ENCODE data around the gene PDC.
"Not testable (repeated sequence)": the region's sequence is repeated elsewhere in the genome, so short reads cannot be mapped to it uniquely, and the experiment has no call there.

PDC gene

DNA sequence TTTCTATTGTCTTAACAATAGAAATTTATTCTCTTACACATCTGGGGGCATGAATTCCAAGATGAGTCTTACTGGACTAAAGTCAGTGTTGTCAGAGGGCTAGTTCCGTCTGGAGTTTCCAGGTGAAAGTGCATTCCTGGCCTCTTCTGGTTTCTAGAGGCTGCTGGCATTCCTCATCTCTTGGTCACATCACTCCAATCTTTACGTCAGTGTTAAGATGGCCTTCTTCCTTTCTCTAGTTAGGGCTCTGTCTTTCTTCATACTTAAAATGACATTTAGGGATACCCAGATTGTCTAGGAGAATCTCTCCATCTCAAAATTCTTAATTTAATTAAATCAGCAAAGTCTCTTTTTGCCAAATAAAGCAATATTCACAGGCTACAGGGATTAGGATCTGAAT is 13.3 kb upstream of the PDC start:
- in situ Hi-C loops (cut with MboI; ENCODE audit: low pct_unique_long_range_greater_than_20kb, low sequenced_read_pairs), result no loop called here
- no peak for DNase-seq

DNA sequence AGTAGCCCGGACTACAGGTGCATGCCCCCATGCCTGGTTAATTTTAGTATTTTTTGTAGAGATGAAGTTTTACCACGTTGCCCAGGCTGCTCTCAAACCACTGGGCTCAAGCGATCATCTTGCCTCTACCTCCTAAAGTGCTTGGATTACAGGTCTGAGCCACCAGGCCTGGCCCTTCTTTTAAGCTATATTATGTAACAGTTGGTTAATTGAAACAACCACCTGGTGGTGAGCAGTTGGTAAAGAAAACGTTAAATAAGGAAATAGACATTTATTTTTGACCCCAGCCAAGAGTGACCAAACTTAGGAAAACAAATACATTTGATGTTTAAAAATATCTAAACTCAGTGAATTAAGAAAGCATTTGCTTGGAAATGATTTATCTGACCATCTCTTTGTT is 12.1 kb upstream of the PDC start:
- DNase-seq, result no peak
- in situ Hi-C loops (cut with MboI; ENCODE audit: low pct_unique_long_range_greater_than_20kb, low sequenced_read_pairs), result no loop called here

DNA sequence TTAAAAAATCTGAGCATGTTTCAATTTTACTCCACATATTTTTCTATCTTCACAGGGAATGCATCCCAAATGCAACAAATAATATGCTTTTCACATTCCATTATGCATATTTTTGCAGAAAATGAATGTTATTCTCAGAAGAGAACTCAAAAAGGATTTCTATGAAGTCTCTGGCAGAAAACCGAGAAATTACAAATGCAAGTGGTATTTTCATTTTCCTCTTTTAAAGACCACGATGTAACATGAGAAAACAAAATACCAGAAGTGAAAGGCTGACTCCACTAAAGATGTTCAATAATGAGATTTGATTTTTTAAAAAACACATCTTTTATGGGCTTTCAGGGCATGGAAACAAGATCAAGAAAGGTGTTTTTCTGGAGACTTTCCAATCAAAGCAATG is 5.0 kb upstream of the PDC start:
- in situ Hi-C loops (cut with MboI; ENCODE audit: low pct_unique_long_range_greater_than_20kb, low sequenced_read_pairs), result no loop called here
- no peak for DNase-seq

DNA sequence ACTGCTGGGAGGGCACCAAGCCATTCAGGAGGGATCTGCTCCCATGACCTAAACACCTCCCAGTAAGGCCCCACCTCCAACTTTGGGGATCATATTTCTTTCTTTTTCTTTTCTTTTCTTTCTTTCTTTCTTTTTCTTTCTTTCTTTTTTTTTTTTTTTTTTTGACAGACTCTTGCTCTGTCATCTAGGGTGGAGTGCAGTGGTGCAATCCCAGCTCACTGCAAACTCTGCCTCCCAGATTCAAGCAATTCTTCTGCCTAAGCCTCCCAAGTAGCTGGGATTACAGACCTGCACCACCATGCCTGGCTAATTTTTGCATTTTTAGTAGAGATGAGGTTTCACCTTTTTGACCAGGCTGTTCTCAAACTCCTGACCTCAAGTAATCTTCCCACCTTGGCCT is 4.6 kb upstream of the PDC start:
- in situ Hi-C loops (cut with MboI; ENCODE audit: low pct_unique_long_range_greater_than_20kb, low sequenced_read_pairs), result not testable (repeated sequence)

DNA sequence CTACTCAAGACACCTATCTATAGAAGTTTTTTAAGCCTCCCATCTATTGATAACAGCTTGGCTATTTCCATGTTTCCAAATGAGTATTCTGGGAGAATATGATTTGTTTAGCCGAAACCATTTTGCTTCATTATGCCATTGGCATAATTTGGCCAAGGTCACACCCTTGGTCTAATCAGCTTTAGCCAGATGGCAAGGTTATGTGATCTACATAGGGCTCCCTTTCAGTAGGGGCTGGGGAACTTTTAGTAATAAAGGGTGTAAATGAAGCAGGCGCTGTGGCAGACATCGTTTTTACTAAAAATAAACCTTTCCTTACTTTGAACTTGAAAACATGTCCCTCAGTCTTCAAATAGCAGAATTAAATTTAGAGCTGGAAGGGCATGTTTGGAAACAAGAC is 3.0 kb upstream of the PDC start:
- no peak for DNase-seq
- in situ Hi-C loops (cut with MboI; ENCODE audit: low pct_unique_long_range_greater_than_20kb, low sequenced_read_pairs), result no loop called here

More for the DNA sequence above, 4.6 kb upstream of the PDC start:
- DNase-seq, result not testable (repeated sequence)

DNA sequence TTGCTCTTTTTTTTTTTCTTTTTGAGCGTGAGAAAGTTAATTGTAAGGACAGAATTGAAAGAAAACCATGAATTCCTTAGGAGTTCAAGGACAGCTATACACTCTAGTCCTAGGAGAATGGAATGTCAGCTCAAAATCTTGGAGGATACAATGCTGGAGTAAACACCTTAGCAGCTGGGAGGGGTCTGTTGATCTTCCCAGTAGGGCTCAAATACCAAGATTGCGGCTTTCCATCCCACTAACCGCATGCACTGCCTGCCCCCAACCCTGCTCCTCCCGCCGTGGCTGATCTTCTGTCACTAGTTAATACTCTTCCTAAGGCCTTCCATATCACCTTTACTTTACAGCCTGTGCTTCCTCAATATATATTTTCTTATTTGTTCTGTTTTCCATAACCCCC is 2.6 kb upstream of the PDC start:
- no peak for DNase-seq
- in situ Hi-C loops (cut with MboI; ENCODE audit: low pct_unique_long_range_greater_than_20kb, low sequenced_read_pairs), result no loop called here

DNA sequence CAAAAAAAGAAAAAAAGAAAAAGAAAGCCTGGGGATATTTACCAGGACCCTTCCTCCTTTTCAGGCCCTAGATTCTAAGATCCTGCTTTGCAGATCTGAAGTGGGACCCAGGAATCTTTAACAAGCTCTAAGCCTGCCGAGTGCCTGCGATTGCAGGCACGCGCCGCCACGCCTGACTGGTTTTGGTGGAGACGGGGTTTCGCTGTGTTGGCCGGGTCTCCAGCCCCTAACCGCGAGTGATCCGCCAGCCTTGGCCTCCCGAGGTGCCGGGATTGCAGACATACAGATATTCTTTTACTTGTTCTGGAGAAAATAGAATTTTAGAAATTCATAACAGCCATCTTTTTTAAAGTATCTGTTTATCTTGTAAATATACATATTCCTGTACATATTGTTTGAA is 1.8 kb downstream of the PDC start:
- in situ Hi-C loops (cut with MboI; ENCODE audit: low pct_unique_long_range_greater_than_20kb, low sequenced_read_pairs), result not testable (repeated sequence)

DNA sequence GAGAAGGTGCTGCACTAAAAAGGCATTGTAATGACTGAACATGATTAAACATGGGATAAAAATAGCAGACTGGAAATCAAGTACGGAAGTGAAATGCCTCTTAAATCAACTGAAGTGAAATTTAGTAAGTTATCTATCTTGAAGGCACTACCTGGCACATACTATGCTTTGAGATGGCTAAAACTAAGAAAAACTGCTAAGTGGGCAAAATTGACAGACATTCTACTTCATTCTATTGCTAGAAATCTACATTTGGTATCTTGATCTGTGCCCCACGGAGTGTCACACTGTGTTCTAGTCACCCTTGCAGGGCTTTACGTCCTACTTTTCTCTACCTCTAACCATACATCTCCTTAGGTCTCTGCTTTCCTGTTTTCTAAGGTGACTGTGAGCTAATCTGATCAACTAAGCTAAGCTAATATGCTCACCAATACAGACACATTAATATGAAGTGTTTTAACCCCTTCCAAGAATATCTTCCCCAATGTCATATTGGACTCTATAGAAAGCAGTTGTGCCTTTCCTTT is 4.1 kb downstream of the PDC start:
- no peak for DNase-seq
- in situ Hi-C loops (cut with MboI; ENCODE audit: low pct_unique_long_range_greater_than_20kb, low sequenced_read_pairs), result no loop called here

More for the DNA sequence above, 1.8 kb downstream of the PDC start:
- not testable (repeated sequence) for DNase-seq

DNA sequence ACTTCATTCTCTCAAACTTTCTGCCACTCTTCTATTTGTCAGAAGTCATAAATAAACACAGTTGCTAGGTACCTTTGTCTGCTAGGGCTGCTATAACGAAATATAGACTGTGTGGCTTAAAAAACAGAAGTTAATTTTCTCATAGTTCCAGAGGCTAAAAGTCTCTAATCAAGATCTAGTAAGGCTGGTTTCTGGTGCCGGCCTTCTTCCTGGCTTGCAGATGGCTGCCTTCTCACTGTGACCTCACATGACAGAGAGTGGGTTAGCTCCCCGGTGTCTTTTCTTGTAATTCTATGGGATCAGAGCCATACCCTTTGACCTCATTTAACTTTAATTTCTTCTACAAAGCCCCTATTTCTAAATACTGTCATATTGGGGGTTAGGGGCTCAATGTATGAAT is 5.9 kb downstream of the PDC start:
- in situ Hi-C loops (cut with MboI; ENCODE audit: low pct_unique_long_range_greater_than_20kb, low sequenced_read_pairs), result no loop called here
- DNase-seq, result peak; percentile 19

DNA sequence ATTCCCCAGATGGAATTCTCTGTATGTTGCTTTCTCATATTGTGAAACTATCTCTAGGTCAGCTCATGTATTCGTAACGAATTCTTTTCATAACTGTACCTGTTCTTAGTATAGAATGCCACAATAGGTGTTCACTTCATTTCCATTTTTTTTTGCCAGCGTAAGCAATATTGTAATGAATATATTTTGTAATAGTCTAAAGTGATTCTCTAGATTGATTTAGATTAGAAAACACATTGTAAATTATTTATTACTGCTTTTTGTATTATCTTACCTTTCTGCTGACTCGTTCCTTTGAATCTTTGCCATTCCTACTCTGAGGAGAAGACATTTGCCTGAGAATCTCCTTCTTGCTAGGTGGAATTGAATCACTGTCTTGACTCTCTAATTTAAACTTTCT is 14.8 kb downstream of the PDC start:
- no peak for DNase-seq
- in situ Hi-C loops (cut with MboI; ENCODE audit: low pct_unique_long_range_greater_than_20kb, low sequenced_read_pairs), result no loop called here

DNA sequence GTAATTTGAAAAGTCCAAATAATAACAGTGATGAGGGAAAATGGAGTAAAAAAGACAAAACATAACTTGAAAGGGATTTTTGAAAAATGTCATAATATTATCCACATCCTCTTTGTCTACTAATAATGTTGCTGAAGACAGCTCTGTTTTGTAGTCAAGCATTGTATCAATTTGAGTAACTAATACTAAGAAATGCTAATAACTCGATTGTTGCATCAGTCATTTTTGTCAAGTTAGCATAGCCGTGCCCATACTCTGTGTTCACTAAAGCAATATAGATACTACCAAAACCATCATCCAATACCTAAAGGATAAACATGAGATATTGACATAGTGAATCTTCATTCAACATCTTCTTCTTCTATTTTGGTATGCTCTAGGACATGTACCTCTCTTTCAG is 17.3 kb downstream of the PDC start:
- DNase-seq, result no peak
- in situ Hi-C loops (cut with MboI; ENCODE audit: low pct_unique_long_range_greater_than_20kb, low sequenced_read_pairs), result no loop called here

DNA sequence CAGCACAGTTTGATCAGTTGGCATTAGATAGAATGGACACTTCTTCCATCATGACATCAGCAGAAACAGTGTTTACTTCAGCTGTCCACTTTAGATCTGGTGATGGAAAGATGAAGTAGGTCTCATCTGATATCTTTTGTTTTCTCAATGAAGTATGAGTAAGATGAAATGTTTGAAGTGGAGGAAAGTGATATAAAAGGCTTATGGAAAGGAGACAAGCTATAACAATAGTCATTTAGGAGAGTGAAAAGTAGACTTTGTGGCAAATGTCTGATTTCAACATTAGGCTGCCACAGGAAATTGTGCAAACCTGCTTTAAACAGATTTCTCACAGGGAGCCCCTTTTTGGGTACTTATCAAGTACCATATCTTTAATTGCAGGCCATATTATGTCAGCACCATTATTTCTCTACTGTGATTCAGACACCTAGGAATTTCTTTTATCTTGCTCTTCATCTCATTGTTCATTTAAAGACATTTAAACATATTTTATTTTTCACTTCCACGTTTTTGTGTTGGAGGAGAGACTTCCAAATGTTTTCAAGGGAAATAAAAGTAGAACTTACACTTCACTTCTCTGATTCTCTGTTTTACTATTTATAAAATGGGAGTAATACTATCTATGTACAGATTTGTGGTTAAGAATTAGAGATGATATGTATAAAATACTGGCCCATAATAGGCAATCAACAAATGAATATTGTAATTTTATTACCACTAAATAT is 18.1 kb downstream of the PDC start:
- in situ Hi-C loops (cut with MboI; ENCODE audit: low pct_unique_long_range_greater_than_20kb, low sequenced_read_pairs), result no loop called here
- DNase-seq, result peak; percentile 16

DNA sequence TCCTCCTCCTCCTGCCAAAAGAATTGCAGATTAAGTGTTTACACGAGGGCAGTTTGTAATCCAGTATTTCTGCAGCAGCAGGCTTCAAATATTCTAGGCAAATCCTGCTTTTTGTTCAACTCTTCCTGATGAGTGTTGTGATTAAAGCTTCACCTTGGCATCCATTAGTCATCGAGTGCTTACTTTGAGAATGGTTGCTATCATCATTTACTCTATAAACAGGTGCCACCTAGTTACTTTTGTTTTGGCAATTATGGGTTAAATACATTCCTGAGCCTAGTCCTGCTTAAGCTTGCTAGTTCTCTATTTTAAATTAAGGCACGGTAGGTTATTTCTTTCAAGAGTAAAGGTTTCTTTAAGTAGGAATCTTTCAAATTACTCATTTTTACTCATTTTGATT is 20.3 kb downstream of the PDC start:
- in situ Hi-C loops (cut with MboI; ENCODE audit: low pct_unique_long_range_greater_than_20kb, low sequenced_read_pairs), result no loop called here

DNA sequence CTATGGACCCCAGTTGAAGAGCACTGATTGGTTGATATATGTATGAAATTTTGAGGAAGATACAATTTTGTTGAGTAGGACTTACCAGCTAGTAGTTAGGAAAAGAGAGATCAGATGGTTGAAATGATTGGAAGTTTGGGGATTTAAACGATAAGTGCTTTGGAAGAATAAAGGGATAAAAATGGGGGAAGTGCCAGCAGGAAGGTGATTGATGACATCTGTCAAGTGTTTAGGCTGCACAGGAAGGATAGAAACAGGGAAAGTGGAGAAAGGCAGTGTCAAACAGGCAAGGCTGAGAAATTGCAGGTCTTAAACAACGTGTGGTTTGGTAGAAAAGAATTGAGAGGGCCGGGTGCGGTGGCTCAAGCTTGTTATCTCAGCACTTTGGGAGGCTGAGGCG is 22.3 kb downstream of the PDC start:
- no peak for DNase-seq
- in situ Hi-C loops (cut with MboI; ENCODE audit: low pct_unique_long_range_greater_than_20kb, low sequenced_read_pairs), result no loop called here

More for the DNA sequence above, 20.3 kb downstream of the PDC start:
- no peak for DNase-seq

DNA sequence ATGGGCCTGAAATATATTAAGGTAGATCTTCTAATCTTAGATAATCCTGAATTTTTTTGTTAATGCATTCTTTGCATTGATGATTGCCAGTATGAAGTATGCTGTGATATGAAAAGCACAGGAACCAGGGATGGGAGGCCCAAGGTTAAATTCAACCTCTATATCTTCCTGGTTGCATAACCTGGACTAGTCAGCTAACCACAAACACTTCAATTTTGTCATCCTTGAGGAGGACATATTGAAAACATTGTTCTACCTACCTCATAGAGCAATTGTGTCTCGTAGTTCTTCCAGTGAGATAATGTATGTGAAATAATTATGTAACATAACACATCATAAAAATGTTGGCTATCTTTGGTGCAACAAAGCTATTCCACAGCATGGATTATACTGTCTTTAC is 25.6 kb downstream of the PDC start:
- in situ Hi-C loops (cut with MboI; ENCODE audit: low pct_unique_long_range_greater_than_20kb, low sequenced_read_pairs), result no loop called here
- no peak for DNase-seq

DNA sequence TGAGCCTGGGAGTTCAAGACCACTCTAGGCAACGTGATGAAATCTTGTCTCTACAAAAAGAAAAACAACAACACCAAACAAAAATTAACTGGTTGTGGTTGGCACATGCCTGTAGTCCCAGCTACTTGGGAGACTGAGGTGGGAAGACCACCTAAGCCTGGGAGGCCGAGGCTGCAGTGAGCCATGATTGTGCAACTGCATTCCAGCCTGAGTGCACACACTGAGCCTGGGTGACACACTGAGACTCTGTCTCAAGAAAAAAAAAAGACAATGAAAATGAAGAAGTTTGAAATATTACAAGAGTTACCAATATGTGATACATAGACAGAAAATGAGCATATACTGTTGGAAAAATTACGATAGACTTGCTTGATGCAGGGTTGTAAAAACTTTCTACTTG is 31.9 kb downstream of the PDC start:
- DNase-seq, result no peak
- in situ Hi-C loops (cut with MboI; ENCODE audit: low pct_unique_long_range_greater_than_20kb, low sequenced_read_pairs), result no loop called here

DNA sequence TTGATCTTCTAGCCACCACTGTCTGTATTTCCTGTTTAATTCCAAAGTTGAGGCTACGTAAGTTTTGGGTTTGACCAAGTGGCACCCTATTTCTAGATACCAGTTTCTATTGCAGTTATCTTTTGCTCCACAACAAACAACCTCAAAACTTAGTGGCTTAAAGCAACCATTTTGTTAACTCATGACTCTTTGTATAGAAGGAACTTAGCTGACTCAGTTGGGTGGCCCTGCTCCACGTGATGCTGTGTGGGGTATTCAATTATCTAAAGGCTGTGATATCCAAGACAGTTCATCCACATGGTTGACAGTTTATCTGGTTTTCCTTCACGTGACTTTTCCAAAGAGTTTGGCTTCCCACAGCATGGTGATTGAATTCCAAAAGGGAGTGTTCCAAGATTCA is 34.8 kb downstream of the PDC start:
- DNase-seq, result no peak
- in situ Hi-C loops (cut with MboI; ENCODE audit: low pct_unique_long_range_greater_than_20kb, low sequenced_read_pairs), result no loop called here

DNA sequence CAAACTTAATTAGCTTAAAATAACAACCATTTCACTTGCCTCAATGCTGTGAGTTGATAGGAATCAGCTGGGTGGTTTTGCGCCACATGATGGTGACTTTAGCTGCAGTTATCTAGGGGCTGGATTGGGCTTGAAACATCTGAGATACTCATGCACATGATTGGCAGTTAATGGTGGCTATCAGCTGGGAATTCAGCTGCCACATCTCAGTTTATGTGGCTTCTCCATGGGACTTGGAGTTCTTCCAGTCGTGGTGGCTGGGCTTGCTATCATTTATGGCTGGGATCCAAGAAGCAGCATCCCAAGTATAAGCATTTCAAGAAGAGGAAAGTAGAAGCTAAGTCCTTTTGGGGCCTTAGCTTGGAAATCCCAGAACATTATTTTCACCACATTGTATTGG is 36.4 kb downstream of the PDC start:
- in situ Hi-C loops (cut with MboI; ENCODE audit: low pct_unique_long_range_greater_than_20kb, low sequenced_read_pairs), result no loop called here

DNA sequence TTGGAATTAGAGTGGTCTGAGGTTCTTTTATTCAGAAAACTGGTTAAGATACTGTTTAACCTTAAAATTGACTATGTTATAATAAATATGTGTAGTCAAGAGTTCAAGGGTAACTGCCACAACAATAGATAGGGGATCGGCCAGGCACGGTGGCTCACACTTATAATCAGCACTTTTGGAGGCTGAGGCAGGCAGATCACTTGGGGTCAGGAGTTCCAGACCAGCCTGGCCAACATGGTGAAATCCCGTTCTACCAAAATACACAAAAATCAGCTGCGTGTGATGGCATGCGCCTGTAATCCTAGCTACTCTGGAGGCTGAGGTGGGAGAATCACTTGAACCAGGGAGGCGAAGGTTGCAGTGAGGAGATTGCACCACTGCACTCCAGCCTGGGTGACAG is 39.5 kb downstream of the PDC start:
- in situ Hi-C loops (cut with MboI; ENCODE audit: low pct_unique_long_range_greater_than_20kb, low sequenced_read_pairs), result no loop called here
- DNase-seq, result no peak

More for the DNA sequence above, 36.4 kb downstream of the PDC start:
- no peak for DNase-seq

DNA sequence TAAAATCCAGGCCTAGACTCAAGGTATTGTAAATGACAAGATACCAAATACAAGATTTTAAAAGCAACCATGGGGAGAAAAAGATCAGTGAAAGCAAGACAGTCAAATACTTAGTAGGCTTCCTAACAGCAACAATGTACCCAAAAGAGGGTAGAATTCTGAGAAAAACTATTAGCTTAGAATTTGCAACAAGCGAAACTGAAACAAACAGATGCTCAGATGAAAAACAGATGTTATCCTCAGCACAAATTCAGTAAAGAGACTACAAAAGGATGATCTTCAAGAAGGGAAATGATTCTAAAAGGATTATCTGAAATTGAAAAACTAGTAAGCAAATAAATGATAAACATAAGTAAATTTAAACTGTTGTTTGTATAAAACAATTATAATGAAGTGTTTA is 40.0 kb downstream of the PDC start:
- in situ Hi-C loops (cut with MboI; ENCODE audit: low pct_unique_long_range_greater_than_20kb, low sequenced_read_pairs), result no loop called here

DNA sequence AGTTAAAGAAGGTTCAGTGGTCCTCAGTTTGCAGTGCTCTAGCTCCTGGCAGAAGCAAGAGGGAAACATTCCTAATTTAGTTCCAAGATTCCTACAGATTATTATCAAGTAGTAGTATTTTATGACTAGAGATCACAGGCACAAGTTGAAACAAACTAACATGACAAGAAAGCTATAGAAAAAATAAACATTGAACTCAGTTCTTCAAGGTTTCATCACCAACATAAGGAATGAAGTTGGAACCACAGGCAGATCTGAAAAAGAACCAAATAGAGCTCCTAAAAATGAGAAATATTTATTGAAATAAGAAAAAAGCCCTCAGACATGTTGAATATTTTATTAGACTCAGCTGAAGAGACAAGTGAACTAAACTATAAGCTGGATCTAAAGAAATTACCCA is 40.6 kb downstream of the PDC start:
- no peak for DNase-seq
- in situ Hi-C loops (cut with MboI; ENCODE audit: low pct_unique_long_range_greater_than_20kb, low sequenced_read_pairs), result no loop called here

More for the DNA sequence above, 40.0 kb downstream of the PDC start:
- DNase-seq, result no peak
